ENCODE results near the gene HBA1.

DNA sequence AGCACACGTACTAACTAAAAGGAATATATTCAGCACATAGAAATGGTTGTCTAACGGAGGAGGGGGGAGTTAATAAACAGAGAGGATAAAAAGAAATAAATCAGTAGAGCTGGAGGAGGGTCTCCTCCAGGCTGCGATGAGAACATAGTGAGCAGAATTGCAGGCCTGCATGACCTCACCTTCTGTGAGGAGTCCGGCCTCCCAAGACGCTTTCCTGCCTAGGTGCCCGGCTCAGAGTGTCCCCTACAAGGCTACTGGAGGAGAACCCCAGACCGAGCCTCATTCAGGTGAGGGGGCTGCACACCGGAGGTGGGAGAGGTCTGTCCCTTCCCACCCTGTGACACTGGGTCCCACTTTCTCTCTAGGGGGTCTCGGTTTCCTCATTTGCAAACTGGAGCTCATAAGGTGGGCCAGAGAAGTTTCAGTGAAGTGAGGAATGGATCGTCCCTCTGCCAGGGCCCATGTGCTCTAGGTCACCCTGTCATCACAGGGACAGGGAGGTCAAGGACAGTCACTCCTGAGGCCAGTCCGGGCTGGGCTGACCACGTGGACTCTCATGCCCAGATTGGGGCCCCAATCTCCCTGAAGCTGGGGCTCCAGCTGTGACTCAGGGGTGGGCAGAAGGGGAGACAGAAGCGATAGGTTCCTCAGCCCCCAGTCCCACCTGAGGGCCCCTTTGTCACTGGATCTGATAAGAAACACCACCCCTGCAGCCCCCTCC is 14.0 kb upstream of the HBA1 start:
- TF ChIP-seq, protein P1, sequence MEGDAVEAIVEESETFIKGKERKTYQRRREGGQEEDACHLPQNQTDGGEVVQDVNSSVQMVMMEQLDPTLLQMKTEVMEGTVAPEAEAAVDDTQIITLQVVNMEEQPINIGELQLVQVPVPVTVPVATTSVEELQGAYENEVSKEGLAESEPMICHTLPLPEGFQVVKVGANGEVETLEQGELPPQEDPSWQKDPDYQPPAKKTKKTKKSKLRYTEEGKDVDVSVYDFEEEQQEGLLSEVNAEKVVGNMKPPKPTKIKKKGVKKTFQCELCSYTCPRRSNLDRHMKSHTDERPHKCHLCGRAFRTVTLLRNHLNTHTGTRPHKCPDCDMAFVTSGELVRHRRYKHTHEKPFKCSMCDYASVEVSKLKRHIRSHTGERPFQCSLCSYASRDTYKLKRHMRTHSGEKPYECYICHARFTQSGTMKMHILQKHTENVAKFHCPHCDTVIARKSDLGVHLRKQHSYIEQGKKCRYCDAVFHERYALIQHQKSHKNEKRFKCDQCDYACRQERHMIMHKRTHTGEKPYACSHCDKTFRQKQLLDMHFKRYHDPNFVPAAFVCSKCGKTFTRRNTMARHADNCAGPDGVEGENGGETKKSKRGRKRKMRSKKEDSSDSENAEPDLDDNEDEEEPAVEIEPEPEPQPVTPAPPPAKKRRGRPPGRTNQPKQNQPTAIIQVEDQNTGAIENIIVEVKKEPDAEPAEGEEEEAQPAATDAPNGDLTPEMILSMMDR (IDR thresholded peaks at IDR 0.05): no peak
- no peak for TF ChIP-seq JUN (CRISPR knock-in tag; IDR thresholded peaks at IDR 0.05)
- TF ChIP-seq EMX1 (CRISPR knock-in tag; IDR thresholded peaks at IDR 0.05): no peak
- TF ChIP-seq SOX15 (CRISPR knock-in tag; IDR thresholded peaks at IDR 0.05): no peak
- no peak for TF ChIP-seq SP1 (CRISPR knock-in tag; conservative IDR thresholded peaks at IDR 0.05)
- no peak for TF ChIP-seq ATF1 (CRISPR knock-in tag; IDR thresholded peaks at IDR 0.05)
- no peak for TF ChIP-seq FOXK1 (CRISPR knock-in tag; IDR thresholded peaks at IDR 0.05)
- TF ChIP-seq, protein P2, sequence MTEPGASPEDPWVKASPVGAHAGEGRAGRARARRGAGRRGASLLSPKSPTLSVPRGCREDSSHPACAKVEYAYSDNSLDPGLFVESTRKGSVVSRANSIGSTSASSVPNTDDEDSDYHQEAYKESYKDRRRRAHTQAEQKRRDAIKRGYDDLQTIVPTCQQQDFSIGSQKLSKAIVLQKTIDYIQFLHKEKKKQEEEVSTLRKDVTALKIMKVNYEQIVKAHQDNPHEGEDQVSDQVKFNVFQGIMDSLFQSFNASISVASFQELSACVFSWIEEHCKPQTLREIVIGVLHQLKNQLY (CRISPR knock-in tag; IDR thresholded peaks at IDR 0.05): no peak
- no peak for TF ChIP-seq ZBTB21 (CRISPR knock-in tag; IDR thresholded peaks at IDR 0.05; ENCODE audit: borderline replicate concordance)
- TF ChIP-seq NR3C1 (CRISPR knock-in tag; conservative IDR thresholded peaks at IDR 0.05; ENCODE audit: low read depth): no peak

All from WTC11 (cell line).